NCI-H345 treated with DMSO at 0.1 percent for 48 hours (cell line): ENCODE results near the gene ADAT1.
A peak's percentile ranks its signal among the peaks of the same experiment; 100 is the strongest.

ENCODE experiments used
- DNase-seq: peaks from one replicate; lab custom pipeline; 2025; ENCODE audit not compliant: unreplicated experiment; lab: John Stamatoyannopoulos, UW

ADAT1 gene, protein sequence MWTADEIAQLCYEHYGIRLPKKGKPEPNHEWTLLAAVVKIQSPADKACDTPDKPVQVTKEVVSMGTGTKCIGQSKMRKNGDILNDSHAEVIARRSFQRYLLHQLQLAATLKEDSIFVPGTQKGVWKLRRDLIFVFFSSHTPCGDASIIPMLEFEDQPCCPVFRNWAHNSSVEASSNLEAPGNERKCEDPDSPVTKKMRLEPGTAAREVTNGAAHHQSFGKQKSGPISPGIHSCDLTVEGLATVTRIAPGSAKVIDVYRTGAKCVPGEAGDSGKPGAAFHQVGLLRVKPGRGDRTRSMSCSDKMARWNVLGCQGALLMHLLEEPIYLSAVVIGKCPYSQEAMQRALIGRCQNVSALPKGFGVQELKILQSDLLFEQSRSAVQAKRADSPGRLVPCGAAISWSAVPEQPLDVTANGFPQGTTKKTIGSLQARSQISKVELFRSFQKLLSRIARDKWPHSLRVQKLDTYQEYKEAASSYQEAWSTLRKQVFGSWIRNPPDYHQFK

DNA sequence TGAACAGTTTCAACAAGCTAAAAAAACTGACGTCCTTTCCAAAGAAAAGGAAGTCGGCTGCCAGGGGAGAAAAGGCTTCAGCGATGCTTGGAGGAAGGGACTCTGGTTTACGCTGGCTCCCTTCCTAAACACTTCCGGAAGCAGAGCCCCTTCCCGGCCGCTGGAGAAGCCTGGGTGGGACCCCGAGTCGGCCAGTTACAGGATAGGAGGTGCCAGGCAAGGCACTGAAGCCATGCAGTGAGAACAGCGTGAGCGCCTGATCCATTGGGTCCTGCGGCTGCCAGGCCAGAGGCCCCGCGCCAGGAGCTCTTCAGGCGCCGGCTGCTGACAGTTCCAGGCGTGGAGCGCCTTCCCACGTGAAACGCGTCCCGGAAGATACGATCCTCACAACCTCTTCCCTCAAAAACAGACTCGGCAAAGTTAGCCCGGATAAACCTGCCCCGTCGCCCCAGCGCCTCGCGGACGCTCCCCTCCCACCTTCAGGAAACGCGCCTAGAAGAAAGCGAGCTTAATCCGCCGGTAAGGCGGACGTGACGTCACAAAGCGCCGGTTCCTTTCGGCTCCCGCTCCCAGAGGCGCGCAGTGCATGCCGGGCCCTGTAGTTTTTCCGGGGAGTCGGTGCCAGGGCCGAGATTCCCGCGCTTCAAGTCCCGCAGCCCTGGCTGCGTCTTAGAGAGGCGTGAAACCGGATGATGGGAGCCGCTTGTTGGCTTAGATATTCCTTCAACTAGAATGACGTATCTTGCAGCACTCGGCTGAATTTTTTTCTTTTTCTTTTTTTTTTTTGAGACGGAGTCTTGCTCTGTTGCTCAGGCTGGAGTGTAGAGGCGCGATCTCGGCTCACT, at the start of gene ADAT1:
Gene ADAT1 (minus strand): TSS at position 521 of the 845 bp plus-strand sequence. CDS start 2,482 bp downstream, outside the sequence.
- DNase-seq, result peak; percentile 79

DNA sequence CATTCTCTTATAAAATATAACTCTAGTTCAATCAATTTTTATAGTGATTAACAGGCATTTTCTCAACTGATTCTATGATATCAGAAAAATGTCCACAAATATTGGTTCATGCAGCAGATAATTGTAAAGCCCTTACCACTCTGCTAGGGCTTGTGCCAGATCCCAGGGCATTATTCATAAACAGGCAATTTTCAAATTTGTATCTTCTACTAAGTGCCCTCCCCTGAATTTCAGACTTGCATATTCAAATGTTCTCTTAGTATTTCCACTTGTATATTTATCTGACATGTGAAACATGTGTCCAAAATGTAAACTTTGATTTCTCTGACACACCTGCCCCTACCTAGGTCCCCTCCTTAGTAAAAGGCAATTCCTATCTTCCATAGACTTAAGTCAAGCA, 44.4 kb upstream of the ADAT1 start:
- no peak for DNase-seq

DNA sequence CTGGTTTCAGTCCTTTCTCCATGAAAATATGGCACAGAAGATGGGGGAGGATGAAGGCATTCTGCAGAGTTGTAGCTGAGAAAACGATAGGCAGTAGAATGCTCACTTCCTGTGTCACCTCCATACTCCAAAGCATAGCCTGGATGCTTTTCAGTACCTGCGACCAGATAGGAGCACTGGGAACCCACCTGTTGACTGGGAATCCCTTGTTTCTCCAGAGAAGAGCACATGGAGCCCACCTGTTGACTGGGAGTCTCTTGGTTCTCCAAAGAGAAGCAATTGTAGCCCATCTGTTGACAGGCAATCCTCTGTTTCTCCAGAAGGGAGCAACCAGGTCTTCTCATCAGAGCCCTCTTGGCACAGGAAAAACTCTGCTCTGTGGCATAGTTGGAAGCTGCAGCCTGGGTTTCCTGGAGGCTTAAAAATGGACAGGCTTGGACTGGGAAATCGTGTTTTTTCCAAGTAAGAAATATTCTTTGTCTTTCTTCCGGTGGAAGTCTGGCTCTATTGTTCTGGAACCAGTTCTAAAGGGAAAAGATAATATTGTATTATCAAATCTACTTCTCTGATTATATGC, 37.7 kb upstream of the ADAT1 start:
- no peak for DNase-seq

DNA sequence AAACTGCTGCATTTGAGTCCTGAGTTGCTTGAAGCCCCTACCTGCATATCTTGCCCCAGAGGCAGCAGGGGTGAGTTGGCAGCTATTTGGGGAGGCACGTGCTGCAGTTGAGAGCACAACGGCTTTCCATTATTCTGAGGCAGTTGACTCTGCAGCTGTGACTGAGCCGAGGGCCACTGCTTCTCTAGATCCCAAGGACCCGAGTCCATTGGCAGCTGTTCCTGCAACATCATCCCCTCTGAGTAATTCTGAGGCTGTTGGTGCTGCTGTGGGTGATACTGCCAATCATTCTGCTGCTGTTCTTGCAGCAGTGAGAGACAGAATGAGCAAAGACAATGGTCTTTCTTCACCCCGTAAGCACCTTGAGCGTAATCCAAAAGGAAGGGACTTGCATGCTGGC, 37.2 kb upstream of the ADAT1 start:
- DNase-seq, result no peak

DNA sequence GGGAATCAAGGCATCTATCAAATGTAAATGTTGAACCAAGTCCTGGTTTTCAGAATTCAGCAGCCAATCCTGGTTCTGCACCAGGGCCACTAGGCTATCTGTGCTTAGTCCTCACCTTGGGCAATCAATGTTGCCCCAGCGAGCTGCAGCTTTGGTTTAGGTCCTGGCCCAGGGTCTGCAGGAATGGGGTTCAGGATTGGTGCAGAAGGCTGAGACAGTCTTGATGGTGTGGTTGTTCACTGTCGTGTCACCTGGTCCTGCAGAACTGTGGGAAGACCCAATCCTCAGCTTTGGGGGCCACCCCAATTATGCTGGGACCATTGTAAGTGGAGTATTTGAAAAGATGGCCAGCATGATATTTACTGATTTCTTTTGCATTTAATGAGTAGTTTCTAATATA, 35.1 kb upstream of the ADAT1 start:
- no peak for DNase-seq

DNA sequence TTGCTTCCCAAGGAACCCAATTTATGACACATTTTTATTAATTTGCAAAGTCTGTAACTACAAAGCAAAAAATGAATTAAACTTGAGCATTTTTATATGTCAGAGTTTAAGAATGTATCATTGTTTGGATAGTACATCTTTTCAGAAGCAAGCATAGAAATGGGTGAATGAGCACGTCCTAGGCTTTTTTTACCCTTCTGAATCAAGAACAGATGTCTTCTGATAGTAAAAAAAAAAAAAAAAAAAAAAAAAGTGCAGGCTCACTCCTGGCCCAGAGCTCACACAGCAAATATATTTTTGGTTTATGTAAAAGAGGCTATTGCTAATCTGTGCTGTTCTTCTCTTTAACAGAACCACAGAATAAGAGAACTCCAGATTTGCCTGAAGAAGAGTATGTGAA, 30.8 kb upstream of the ADAT1 start:
- no peak for DNase-seq

DNA sequence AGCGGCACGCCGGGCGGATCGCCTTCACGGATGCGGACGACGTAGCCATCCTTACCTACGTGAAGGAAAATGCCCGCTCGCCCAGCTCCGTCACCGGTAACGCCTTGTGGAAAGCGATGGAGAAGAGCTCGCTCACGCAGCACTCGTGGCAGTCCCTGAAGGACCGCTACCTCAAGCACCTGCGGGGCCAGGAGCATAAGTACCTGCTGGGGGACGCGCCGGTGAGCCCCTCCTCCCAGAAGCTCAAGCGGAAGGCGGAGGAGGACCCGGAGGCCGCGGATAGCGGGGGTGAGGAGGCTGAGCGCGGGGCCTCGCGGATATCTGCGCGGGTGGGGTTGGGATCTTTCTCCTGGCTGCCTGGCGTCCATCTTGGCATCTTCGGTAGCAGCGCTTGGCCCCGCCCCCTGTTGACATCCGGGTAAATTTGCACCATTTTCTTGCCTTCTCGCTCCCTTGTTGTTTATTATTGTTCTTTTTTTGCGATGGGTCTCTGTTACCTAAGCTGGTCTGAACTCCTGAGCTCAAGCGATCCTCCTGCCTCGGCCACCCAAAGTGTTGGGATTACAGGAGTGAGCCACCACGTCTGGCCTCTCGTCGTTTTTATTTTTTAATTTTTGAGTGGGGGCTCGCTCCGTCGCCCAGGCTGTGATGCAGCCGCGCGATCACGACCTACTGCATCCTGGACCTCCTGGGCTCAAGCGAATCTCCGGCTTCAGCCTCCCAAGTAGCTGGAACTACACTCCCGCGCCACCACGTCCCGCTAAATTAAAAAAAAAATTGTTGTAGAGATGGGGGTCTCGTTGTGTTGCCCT, 25.4 kb upstream of the ADAT1 start:
- peak; percentile 44 for DNase-seq

DNA sequence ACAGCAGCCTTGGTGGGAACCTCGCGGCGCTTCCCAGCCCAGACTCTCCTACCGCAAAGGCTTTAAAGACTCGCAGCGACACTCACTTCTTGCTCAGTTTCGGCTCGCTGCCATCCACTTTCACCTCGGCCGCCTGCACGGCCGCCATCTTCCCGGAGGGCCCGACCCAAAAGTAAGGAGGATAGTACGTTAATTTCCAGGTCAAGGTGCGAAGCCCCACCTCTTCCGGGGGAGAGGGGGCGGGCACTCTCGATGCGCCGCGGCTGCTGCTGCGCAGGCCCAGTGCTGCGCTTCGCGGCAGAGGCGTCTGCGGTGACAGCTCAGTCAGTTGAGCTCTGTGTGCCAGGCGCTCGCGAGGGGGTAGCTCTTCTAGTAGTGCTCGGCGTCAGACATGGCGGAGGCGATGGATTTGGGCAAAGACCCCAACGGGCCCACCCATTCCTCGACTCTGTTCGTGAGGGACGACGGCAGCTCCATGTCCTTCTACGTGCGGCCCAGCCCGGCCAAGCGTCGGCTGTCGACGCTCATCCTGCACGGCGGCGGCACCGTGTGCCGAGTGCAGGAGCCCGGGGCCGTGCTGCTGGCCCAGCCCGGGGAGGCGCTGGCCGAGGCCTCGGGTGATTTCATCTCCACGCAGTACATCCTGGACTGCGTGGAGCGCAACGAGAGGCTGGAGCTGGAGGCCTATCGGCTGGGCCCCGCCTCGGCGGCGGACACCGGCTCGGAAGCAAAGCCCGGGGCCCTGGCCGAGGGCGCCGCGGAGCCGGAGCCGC, 24.6 kb upstream of the ADAT1 start, which contains the start of the genes KARS1 and TERF2IP:
Gene KARS1 (minus strand): TSS at position 174 of the 773 bp plus-strand sequence. CDS start 26 bp downstream, at position 148.
Gene TERF2IP (plus strand): TSS at position 282 of the 773 bp plus-strand sequence. CDS start 110 bp downstream, at position 392.
- DNase-seq, result peak; percentile 61

DNA sequence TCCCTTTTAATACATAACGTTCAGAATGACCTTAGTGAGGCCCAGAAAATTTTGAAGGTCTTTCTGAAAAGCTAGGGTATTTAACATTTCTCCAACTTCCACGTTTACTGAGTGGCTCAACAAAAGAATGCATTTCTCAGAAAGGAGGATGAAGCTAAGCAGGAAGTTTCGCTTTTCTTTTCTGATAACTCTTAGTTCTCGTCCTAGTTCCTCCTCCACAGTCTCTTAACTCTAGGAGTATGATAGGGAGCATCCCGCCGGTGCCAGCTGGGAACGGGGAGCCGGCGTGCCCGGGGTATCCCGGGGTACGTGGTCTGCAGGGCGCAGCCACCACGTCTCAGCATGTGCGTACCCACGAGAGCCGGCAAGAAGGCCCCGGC, 24.0 kb upstream of the ADAT1 start:
- DNase-seq, result no peak

DNA sequence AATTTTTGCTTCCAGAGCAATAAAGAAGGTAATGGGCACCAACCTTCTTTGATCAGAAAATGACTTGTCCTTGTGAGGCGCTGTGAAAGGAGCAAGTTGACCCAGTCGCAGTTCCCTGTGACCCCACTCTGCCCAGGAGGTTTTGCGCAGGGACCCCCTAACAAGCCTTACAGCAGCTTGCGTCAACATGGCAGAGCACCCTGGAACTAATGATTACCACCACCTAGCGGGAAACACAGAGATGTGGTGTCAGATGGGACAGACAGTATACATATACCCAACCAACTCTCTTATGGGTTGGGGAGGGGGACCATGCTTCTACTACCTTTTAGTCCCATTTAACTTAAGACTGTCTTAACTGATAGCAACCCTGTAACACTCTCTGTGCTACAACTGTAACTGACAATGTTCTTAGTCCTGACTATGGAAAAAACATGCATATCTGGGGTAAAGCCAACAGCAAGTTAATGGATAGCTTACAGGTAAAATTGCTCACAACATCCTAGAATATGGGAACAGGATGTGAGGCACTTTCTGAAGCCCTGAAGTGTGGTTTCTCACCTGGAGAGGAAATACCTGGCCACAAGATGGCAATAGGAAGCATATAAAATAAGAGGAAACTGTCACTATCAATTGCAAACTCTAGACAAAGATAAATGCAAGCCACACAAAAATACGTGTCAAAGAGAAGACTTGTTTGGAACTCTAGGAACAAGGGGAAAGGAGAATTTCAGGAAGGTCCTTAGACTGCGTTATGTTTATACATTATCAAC, 21.3 kb upstream of the ADAT1 start:
- DNase-seq, result no peak

DNA sequence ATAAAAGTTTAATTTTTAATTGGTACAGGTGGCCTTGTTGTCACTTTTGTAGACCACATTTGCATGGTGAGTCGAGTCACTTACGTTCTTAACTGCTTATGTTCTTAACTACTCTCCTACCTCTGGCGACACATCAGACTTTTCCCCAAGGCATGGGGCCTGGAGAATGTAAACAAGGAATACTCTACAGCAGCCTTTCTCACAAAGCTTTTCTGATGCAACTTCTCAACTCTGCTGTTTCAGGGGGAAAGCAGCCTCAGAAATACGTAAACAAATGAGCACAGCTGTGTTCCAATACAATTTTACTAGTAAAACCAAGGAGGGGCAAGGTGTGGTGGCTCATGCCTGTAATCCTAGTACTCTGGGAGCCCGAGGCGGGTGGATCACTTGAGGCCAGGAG, 17.5 kb upstream of the ADAT1 start:
- no peak for DNase-seq

DNA sequence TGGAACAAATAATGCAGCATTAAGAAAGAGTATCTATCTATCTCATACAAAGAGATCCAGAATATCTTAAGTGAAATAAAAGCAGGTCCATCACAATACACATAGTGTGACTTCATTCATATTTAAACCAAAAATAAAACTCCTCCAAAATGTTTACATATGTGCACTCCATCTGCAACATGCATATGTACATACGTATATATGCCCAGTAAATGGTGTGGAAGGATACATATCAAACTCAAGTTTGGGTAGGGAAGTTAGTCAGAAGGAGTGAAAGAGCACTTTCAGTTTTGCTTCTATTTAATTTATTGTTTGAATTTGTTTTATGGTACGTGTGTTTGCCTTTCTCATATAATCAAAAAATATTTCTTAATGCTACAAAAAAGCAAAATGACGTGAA, 12.0 kb upstream of the ADAT1 start:
- no peak for DNase-seq

DNA sequence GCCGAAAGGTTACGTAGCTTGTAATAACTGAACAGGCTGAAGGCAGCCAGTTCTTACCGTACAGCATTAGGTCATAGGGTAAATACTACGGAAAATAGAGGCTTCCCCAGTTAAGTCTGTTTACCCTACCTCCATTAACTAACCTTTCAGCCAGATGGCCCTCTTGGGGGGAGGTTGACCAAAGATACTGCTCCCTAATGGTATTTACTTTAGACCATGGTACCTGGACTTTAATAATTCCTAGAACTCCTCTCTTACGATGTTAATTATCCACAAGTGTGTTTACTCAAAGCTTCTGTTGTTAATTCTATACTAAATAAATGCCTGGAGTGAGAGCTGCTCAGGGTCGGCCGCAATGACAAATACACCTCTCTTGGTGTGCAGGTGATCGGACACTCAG, 9.8 kb upstream of the ADAT1 start:
- no peak for DNase-seq

DNA sequence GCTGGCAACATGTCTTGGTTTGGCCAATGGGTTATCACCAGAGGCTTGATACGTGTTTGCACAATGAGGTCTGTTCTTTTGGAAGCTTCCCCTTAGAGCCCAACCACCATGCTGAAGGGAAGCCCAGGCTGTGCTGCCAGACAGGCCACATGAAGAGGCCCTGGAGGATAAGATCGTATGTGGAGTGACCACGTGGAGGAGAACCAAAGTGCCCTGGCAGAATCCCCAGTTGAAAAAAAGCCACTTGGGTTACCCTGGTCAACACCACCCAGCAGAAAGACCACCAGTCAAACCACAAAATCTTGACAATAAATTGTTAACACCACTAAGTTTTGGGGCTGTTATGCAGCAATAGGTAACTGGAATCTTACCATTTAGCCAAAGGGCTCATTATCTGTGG, 7.0 kb upstream of the ADAT1 start:
- no peak for DNase-seq

DNA sequence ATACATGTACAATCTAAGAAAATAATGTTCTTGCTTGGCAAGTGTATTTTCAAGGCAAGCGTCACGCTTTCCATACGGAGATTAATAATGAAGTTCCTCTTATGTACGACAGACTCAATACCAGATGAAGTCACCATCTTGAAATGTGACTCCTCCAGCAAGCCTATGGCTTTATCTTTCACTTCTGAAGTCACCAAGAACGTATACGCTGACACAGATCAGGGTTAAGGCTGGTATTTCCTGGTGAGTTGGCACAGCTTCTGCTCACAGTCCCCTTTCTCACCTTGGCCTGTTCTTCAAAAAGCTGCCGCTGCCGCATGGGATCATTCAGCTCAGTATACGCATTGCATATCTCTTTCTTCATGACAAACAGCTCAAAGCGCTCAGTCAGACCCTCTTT, 6.1 kb upstream of the ADAT1 start:
- DNase-seq, result no peak

DNA sequence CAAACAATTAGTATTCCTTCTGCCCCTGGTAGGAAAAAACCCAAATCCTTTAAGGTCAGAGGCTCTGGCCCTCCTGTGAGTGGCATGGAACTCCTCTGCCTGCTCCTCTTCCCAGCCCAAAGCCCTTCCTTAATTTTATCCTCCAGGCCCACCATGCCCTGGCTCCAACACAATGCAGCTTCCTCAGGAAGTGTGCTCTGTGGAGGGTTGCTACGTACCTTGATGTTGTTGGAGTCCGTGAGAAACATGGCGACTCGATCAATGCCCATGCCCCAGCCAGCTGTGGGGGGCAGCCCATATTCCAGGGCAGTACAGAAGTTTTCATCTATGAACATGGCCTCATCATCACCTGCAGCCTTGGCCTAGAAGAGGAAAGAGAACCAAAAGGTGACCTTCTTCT, 5.3 kb upstream of the ADAT1 start:
- DNase-seq, result no peak

DNA sequence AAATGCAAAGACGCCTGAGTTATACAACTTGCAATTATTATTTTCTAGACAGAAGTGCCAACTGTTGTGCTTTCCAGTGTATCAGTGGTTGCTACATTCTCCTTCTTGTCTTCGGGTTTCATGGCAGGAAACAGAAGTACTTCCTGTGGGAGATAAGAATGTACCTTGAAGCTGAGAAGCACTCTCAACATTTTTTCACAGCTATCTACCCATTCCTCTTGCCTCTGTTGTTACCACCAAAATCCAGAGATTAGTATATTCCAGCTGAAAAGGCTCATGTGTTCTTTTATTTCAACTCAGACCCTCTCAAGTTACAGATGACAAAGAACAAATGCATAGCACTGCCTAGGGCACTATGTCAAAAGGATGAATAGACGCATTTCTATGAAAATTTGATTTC, 4.8 kb upstream of the ADAT1 start:
- DNase-seq, result no peak

DNA sequence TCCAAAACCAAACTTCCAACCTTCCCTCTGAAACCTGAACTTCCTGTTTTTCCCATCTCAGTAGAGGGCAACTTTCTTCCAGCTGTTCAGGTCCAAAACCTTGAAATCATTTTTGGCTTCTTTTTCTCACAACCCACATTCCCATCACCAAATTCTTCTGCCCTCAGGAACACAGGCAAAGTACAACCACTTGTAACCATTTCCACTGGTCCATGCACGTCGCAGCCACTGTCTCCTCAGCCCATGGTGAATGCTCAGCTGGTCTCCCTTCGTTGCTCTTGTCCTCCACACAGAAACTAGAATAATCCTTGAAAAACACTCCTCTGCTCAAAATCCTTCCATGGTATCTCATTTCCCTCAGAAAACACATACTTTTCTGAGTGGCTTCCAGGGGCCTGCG, 3.7 kb upstream of the ADAT1 start:
- DNase-seq, result no peak

DNA sequence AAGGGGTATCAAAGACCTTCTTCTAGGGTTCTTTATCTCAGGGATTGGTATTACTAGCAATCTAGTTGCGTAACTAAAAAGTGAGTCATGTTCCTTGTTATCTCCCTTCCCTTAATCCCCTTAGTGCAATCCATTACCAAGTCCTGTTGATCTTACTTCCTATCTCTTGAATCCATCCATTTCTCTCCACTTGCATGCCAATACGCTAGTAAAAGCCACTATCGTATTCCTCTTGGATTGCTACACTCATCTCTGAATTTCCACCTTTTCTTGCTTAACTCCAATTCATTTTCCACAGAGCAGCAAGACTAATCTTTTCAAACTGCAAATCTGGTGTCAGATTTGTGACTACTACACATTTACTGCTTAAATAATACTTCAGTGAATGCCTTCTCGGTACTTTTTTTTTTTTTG, 1.8 kb upstream of the ADAT1 start:
- no peak for DNase-seq
